GM19372 (cell line): ENCODE data around the gene SMYD3.
A peak's percentile ranks its signal among the peaks of the same experiment; 100 is the strongest.
"Not testable (repeated sequence)": the region's sequence is repeated elsewhere in the genome, so short reads cannot be mapped to it uniquely, and the experiment has no call there.

Experiments used
- ATAC-seq: cut with Tn5 transposase; IDR thresholded peaks from one replicate; pipeline ENCODE4 v1.9.1; 2021; ENCODE audit warnings: mild to moderate bottlenecking, low read depth, moderate library complexity; ENCODE audit not compliant: unreplicated experiment

SMYD3 gene

GRCh38 chr1:246058466-246058865 lies 448.6 kb downstream of the SMYD3 start:
- ATAC-seq, result no peak

GRCh38 chr1:246052603-246053002 lies 454.5 kb downstream of the SMYD3 start:
- no peak for ATAC-seq

- no peak for ATAC-seq
These were observed 455.1 kb downstream of the SMYD3 start for GRCh38 chr1:246051909-246052518.

- ATAC-seq, result no peak
These were observed 458.4 kb downstream of the SMYD3 start for GRCh38 chr1:246048693-246049092.

GRCh38 chr1:246043556-246043955 lies 463.5 kb downstream of the SMYD3 start:
- no peak for ATAC-seq

- no peak for ATAC-seq
These were observed 465.7 kb downstream of the SMYD3 start for GRCh38 chr1:246041360-246041759.

- no peak for ATAC-seq
These were observed 466.7 kb downstream of the SMYD3 start for GRCh38 chr1:246040200-246040890.

- ATAC-seq, result no peak
These were observed 467.5 kb downstream of the SMYD3 start for GRCh38 chr1:246039584-246039983.

- no peak for ATAC-seq
These were observed 469.2 kb downstream of the SMYD3 start for GRCh38 chr1:246037832-246038231.

GRCh38 chr1:246036175-246036574 lies 470.9 kb downstream of the SMYD3 start:
- ATAC-seq, result no peak

GRCh38 chr1:246035060-246035541 lies 472.0 kb downstream of the SMYD3 start:
- no peak for ATAC-seq

- no peak for ATAC-seq
These were observed 472.4 kb downstream of the SMYD3 start for GRCh38 chr1:246034630-246035029.

GRCh38 chr1:246032984-246033383 lies 474.1 kb downstream of the SMYD3 start:
- ATAC-seq, result no peak

- no peak for ATAC-seq
These were observed 475.0 kb downstream of the SMYD3 start for GRCh38 chr1:246032031-246032551.

GRCh38 chr1:246029616-246030015 lies 477.5 kb downstream of the SMYD3 start:
- no peak for ATAC-seq

GRCh38 chr1:246024118-246024517 lies 483.0 kb downstream of the SMYD3 start:
- not testable (repeated sequence) for ATAC-seq

- ATAC-seq, result peak; percentile 56
These were observed 486.7 kb downstream of the SMYD3 start for GRCh38 chr1:246020211-246020954.

- no peak for ATAC-seq
These were observed 488.9 kb downstream of the SMYD3 start for GRCh38 chr1:246018146-246018545.

GRCh38 chr1:246012341-246012740 lies 494.7 kb downstream of the SMYD3 start:
- no peak for ATAC-seq

GRCh38 chr1:246010386-246010785 lies 496.7 kb downstream of the SMYD3 start:
- ATAC-seq, result no peak

GRCh38 chr1:246008363-246008831 lies 498.7 kb downstream of the SMYD3 start:
- no peak for ATAC-seq
